K562 (cell line): ENCODE measurements around the gene CYTH4. TPM values are rescaled to one million over a fixed set of nuclear protein-coding genes. Genes with fewer than 3 reads are reported as not detected.

Experiments used
- MCM2 ChIP-seq: fragments of 450-650 bp; IDR thresholded peaks from 2 replicates; pipeline ENCODE4 v1.6.1; 2017; ENCODE audit warnings: low read depth, mild to moderate bottlenecking
- YY1 ChIP-seq, 3 experiments: IDR thresholded peaks; 2 replicates each; pipeline ENCODE4 v1.6.1; 2011; ENCODE audit warnings: low read length in 2 of 3, mild to moderate bottlenecking in 2 of 3, moderate library complexity in 2 of 3, borderline replicate concordance in 1 of 3, control low read depth in 1 of 3, low read depth in 1 of 3; ENCODE audit not compliant: insufficient read depth in 3 of 3, insufficient replicate concordance in 2 of 3, control insufficient read depth in 1 of 3, insufficient read length in 1 of 3; ENCODE audit errors: extremely low read depth in 1 of 3
- ZBTB7A ChIP-seq: IDR thresholded peaks from 2 replicates; pipeline ENCODE4 v1.6.1; 2011; ENCODE audit warnings: low read depth, mild to moderate bottlenecking, low read length, moderate library complexity, borderline replicate concordance; ENCODE audit not compliant: control insufficient read depth
- ZNF41 ChIP-seq: fragments of 250-450 bp; sonication (Bioruptor Pico); conservative IDR thresholded peaks from 2 replicates; pipeline ENCODE4 v1.4.0; 2020; ENCODE audit warnings: mild to moderate bottlenecking
- polyA plus RNA-seq, 8 experiments: library from polyadenylated mRNA; depleted of rRNA in 4 of 8; stranded (reverse) in 5 of 8; unstranded in 3 of 8; fragments of >200 nt; fragmentation: Nextera tagmentation in 2 of 8; fragmentation: Illumina TruSeq in 1 of 8; extraction: Ambion mirVana in 2 of 8; extraction: Trizol in 1 of 8; gene quantifications; 2 replicates each; pipeline versions ENCODE4 v1.2.1 to v1.2.3, GENCODE V29; 2011 to 2014; ENCODE audit warnings: inconsistent platforms in 1 of 8, missing spikeins in 1 of 8
- total RNA-seq, 7 experiments: library from RNA; depleted of rRNA in 6 of 7; stranded (reverse); fragments of >200 nt in 6 of 7; fragmentation: Illumina TruSeq in 2 of 7; extraction: Trizol in 2 of 7; gene quantifications; 2 replicates each; pipeline versions ENCODE4 v1.2.1 to v1.2.3, GENCODE V29; 2011 to 2021; ENCODE audit warnings: low replicate concordance in 1 of 7
- TF ChIP-seq, protein P1 (sequence below), 2 experiments: fragments of 450-650 bp; formaldehyde crosslinking in 1 of 2; IDR thresholded peaks; 2 replicates each; pipeline versions ENCODE4 v1.4.0 to v1.6.1; 2014 to 2020; ENCODE audit warnings: mild to moderate bottlenecking in 2 of 2, borderline replicate concordance in 1 of 2, low read depth in 1 of 2
- TF ChIP-seq, protein P2 (sequence below), 3 experiments: IDR thresholded peaks in 2 of 3; conservative IDR thresholded peaks in 1 of 3; 2 replicates each; pipeline ENCODE4 v1.5.1; 2011 to 2012; ENCODE audit warnings: low read length in 3 of 3, mild to moderate bottlenecking in 3 of 3, control low read depth in 2 of 3, improper control_type of control experiment in 1 of 3, inconsistent platforms in 1 of 3, low read depth in 1 of 3, mixed read lengths in 1 of 3, moderate library complexity in 1 of 3; ENCODE audit not compliant: insufficient read depth in 2 of 3

CYTH4 gene
- total and polyA plus RNA-seq, 9 of the 15 experiments (the other 6 are each of a cell fraction or from before 2014, with no cell fraction given): 0.03 to 2.0 (median 0.61) TPM; not detected in 1

DNA sequence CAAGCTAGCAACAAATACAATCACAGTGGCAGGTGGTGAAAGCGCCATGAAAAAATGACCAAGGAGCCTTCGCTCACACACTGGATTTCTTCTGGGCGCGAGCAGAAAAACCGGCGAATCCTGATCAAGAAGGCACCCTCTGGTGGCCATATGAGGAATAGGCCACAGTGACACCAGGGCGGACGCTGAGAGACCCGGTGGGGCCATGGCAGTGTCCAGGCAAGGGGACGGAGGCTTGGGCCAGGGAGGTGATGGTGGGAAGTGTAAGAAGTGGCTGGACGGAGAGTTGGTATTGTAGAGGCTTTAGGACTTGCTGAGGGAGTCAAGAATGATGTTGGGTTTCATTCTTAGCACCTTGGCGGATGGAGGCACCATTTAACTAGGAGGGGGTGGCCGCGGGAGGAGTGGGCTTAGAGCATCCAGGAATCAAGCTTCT lies 21.4 kb upstream of the CYTH4 start (continued):
- TF ChIP-seq YY1 (IDR thresholded peaks at IDR 0.05; ENCODE audit: borderline replicate concordance in 1 of 3, control insufficient read depth in 1 of 3, extremely low read depth in 1 of 3, insufficient read depth in 3 of 3, insufficient read length in 1 of 3, insufficient replicate concordance in 2 of 3, low read depth in 1 of 3, low read length in 2 of 3) (peak in 1 of 3 experiments; percentile 7), MCM2 (no peak), ZNF41 (CRISPR knock-in tag) (no peak), ZBTB7A (peak; percentile 15; the same call in 1 of the 2 replicates)
- TF ChIP-seq, protein P1, sequence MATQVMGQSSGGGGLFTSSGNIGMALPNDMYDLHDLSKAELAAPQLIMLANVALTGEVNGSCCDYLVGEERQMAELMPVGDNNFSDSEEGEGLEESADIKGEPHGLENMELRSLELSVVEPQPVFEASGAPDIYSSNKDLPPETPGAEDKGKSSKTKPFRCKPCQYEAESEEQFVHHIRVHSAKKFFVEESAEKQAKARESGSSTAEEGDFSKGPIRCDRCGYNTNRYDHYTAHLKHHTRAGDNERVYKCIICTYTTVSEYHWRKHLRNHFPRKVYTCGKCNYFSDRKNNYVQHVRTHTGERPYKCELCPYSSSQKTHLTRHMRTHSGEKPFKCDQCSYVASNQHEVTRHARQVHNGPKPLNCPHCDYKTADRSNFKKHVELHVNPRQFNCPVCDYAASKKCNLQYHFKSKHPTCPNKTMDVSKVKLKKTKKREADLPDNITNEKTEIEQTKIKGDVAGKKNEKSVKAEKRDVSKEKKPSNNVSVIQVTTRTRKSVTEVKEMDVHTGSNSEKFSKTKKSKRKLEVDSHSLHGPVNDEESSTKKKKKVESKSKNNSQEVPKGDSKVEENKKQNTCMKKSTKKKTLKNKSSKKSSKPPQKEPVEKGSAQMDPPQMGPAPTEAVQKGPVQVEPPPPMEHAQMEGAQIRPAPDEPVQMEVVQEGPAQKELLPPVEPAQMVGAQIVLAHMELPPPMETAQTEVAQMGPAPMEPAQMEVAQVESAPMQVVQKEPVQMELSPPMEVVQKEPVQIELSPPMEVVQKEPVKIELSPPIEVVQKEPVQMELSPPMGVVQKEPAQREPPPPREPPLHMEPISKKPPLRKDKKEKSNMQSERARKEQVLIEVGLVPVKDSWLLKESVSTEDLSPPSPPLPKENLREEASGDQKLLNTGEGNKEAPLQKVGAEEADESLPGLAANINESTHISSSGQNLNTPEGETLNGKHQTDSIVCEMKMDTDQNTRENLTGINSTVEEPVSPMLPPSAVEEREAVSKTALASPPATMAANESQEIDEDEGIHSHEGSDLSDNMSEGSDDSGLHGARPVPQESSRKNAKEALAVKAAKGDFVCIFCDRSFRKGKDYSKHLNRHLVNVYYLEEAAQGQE (IDR thresholded peaks at IDR 0.05; ENCODE audit: borderline replicate concordance): peak; percentile 56
- TF ChIP-seq, protein P1 (CRISPR knock-in tag; IDR thresholded peaks at IDR 0.05; ENCODE audit: low read depth): no peak
- TF ChIP-seq, protein P2, sequence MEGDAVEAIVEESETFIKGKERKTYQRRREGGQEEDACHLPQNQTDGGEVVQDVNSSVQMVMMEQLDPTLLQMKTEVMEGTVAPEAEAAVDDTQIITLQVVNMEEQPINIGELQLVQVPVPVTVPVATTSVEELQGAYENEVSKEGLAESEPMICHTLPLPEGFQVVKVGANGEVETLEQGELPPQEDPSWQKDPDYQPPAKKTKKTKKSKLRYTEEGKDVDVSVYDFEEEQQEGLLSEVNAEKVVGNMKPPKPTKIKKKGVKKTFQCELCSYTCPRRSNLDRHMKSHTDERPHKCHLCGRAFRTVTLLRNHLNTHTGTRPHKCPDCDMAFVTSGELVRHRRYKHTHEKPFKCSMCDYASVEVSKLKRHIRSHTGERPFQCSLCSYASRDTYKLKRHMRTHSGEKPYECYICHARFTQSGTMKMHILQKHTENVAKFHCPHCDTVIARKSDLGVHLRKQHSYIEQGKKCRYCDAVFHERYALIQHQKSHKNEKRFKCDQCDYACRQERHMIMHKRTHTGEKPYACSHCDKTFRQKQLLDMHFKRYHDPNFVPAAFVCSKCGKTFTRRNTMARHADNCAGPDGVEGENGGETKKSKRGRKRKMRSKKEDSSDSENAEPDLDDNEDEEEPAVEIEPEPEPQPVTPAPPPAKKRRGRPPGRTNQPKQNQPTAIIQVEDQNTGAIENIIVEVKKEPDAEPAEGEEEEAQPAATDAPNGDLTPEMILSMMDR (IDR thresholded peaks at IDR 0.05 in 2 of 3, conservative IDR thresholded peaks at IDR 0.05 in 1 of 3; ENCODE audit: insufficient read depth in 2 of 3, low read depth in 1 of 3, low read length in 3 of 3): peak; percentile 78 to 87 (median 85)
